Fibroblast of skin of right quadriceps (primary cell): ENCODE results near the gene DNAJB13.
"Not testable (repeated sequence)": the region's sequence is repeated elsewhere in the genome, so short reads cannot be mapped to it uniquely, and the experiment has no call there.

Source experiments
- DNase-seq: peaks from one replicate; pipeline ENCODE4 v3.0.0-alpha.2; 2013

The DNAJB13 gene

GRCh38 chr11:73950869-73951710 lies at the start of gene DNAJB13:
TSS of gene DNAJB13 (plus strand) at chr11:73951026. CDS start at chr11:73951070, 44 bp downstream.
- DNase-seq: peak; percentile 9

GRCh38 chr11:73902303-73902702 lies 48.5 kb upstream of the DNAJB13 start:
- DNase-seq: no peak

GRCh38 chr11:73907191-73907590 lies 43.6 kb upstream of the DNAJB13 start:
- DNase-seq: peak; percentile 28

- no peak for DNase-seq
Measured at GRCh38 chr11:73912026-73912425, 38.8 kb upstream of the DNAJB13 start.

DNA sequence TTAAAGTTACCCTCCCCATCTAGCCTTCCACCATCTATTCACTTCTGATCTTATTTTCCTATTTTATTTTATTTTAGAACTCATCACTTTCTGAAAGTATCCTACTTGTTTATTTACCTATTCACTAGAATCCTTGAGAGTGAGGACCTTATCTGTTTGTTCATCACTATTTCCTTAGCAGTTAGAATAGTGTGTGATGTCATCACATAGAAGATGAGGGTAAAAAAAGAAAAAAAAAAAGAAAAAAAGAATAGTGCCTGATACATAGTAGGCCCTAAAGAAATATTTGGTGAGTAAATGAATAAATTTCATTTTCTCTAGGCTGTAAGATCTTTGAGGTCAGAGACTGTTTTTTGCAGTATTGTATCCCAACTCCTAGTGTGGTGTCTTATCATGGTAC lies 37.4 kb upstream of the DNAJB13 start:
- no peak for DNase-seq

GRCh38 chr11:73914284-73914683 lies 36.5 kb upstream of the DNAJB13 start:
- DNase-seq: no peak

DNA sequence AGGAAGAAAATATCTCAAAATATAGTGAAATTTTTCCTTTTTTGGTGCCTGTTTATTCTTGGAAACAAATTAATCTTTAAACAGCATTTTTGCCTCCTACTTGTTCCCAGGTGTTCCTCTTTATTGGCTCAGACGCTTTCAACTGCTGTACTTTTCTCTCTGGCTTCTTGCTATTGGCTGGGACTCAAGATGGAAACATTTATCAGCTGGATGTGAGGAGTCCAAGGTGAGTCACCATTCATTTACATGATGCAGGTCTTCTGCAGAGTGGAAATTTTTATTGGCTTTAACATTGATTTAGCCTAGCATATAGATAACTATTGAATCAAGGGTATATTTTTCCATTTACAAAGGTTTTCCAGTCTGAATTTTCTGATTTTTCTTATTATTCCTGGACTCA lies 34.4 kb upstream of the DNAJB13 start:
- no peak for DNase-seq

GRCh38 chr11:73921180-73921579 lies 29.6 kb upstream of the DNAJB13 start:
- no peak for DNase-seq

DNA sequence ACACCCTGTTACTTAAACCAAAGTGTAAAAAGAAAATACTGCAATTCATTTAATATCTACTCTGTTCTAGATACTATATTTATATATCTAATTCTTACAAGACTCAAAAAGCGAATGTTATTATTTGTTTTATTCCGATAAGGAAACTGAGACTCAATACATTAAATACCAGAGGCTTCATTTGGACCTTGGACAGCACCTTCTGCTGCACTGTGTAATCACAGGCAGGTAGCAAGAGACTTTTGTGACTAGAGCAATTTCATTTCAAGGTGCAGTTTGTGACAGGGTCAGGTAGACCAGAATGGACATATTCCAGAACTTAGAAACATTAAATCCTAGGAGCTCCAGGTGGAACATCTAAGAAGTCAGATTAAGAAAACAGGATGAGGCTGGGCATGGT lies 21.4 kb upstream of the DNAJB13 start:
- no peak for DNase-seq

DNA sequence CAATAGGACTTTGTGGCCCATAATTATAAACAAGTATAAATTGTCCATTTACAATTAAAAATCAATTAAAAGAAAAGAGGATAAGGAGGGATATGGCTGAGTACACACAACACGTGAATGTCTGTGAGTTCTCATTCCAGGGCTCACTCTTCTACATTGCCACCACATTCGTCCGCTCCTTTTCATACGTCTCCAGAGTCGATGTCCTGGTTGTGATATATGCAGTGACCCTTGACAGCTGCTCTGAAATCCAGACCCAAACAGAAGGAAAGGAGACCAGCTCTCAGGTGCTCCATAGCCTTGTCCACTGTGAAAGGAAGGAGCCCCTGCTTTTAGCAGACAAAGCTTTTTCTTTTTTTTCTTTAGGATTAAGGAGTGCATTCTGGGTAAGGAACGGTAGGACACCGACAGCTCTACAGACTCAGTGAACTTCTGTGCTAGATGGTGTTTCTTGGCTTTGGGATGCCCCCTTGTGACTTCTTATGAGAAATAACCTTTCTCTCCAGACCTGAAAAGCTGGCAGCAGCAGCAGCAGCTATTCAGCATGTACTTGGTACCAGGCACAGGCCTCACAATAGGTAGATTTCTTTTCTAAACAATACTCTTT lies 19.7 kb upstream of the DNAJB13 start:
- DNase-seq: peak; percentile 64

DNA sequence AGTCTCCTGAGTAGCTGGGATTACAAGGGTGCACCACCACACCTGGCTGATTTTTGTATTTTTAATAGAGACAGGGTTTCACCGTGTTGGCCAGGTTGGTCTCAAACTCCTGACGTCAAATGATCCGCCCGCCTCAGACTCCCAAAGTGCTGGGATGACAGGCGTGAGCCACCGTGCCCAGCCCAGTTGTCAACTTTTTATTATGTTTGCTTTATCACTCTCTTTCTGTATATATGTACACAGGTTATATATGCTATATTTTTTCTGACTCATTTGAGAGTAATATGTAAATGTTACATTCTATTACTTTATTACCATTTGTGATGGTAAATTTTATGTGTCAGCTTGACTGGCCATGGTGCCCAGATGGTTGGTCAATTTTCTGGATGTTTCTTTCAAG lies 18.9 kb upstream of the DNAJB13 start:
- DNase-seq: no peak

- DNase-seq: no peak
Measured at GRCh38 chr11:73932781-73933180, 18.0 kb upstream of the DNAJB13 start.

DNA sequence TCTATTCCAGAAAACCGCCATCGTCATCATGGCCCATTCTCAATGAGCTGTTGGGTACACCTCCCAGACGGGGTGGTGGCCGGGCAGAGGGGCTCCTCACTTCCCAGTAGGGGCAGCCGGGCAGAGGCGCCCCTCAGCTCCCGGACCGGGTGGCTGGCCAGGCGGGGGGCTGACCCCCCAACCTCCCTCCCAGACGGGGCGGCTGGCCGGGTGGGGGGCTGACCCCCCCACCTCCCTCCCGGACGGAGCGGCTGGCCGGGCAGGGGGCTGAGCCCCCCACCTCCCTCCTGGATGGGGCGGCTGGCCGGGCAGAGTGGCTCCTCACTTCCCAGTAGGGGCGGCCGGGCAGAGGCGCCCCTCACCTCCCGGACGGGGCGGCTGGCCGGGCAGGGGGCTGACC lies 14.8 kb upstream of the DNAJB13 start:
- not testable (repeated sequence) for DNase-seq

DNA sequence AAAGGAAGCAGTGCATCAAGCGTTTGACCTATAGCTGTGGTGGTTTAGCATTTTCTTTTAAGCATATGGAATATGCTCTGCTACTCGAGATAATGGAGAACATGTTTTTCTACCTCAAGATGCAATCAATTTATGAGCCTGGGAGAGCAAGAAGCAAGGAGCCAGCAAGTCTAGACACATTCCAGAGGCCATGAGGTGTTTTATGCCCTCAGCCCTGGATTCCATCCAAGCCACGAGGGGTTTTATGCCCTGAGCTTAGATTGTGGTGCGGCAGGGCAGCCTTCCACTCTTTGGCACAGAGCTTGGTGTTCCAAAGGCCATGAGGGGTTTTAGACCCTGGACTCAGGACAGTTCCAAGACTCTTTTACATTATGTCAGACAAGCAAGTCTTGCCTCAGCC lies 11.7 kb upstream of the DNAJB13 start:
- DNase-seq: peak; percentile 36

DNA sequence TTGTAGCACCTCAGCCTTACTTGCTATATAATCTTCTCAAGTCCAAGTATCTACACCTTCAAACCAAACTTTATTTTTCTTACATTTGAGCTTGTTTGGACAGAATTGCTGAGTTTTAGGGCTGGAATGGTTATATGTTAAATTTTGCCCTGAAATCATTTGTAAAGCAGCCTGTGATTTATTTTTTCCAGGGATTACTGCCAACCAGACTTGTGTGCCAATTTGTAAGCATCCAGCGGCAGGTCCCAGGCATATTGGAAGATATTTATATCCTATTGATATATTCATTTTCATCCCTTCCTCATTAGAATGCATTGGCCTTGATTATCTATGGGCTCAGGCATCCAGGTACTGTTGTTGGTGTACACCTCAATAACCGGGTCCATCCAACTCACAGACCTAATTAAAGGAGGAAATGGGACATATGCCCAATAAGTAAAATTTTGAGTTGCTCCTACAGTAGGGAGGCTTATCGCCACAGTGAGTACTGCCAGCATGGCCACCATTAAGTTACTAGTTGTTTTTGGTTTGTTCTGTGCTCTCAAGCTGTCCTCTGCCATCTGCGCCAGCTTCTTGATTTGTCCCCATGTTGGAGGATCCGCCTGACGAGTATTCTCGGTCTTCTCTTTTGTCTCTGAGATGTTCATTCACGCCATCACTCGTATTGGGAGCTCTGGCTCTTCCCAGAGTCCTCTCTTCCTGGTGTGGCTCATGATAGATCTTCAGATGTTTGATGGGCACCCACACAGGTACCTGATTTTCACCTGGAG lies 9.8 kb upstream of the DNAJB13 start:
- DNase-seq: no peak

- DNase-seq: no peak
Measured at GRCh38 chr11:73942010-73942409, 8.8 kb upstream of the DNAJB13 start.

DNA sequence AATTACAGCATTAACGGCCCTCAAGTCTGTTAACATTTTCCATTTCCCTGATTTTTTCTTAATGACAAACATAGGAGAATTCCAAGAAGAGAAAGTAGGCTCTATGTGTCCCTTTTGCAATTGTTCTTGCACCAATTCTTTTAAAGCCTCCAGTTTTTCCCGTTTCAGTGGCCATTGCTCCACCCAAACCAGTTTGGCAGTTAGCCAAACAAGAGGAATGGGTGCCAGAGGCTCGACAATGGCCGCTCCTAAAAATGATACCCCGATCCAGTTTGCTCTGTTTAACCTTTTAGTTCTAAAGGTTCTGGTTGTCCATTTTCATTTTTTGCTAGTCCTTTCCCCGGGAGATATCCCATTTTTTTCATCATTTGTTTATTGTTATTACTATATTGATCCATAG lies 6.7 kb upstream of the DNAJB13 start:
- DNase-seq: no peak

DNA sequence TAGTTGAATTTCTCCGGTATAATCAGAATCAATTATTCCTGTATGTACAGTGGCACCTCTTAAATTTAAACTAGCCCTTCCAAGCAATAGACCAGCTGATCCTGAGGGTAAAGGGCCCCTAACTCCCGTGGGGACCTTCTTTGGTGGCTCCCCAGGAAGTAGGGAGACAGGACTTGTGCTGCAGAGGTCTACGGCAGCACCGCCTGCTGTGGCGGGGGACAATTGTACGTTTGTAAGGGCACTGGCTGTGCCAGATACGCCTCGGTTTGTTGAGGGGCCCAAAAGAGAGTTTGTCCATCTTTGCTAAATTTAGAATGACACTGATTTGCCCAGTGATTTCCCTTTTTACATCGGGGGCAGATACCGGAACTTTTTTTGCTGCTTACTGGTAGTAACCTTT lies 5.9 kb upstream of the DNAJB13 start:
- no peak for DNase-seq

DNA sequence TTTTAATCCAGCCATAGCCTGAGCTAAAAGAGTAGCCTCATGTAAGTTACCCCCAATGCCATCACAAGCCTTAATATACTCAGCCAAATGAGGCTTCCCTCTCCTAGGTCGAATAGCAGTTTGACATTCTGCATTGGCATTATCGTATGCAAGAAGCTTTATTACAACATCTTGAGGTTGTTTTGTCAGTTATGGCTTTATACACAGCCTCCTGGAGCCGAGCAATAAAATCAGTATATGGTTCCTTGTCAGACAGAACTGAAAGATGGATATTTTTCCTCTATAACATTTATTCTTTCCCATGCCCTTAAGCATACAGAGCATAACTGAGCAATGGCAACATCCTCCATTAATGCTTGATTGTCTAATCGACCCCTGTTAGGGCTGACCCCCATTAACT lies 5.4 kb upstream of the DNAJB13 start:
- no peak for DNase-seq

DNA sequence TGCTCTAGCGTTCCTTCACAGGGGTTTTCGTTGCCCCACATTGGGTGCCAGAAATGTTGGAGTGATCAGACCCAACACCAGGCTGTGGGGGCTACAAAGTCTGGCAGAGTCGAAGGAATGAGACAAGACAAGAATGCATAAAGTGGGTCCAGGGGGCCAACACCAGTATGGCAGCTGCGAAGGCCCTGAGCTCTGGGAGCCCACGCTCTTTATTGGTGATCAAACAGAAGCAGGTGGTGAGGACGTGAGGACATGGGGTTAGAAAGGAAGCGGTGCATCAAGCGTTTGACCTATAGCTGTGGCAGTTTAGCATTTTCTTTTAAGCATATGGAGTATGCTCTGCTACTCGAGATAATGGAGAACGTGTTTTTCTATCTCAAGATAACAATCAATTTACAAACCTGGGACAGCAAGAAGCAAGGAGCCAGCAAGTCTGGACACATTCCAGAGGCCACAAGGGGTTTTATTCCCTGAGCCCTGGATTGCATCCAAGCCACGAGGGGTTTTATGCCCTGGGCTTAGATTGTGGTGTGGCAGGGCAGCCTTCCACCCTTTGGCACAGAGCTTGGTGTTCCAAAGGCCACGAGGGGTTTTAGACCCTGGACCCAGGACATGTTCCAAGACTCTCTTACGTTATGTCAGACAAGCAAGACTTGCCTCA lies 3.9 kb upstream of the DNAJB13 start:
- no peak for DNase-seq

DNA sequence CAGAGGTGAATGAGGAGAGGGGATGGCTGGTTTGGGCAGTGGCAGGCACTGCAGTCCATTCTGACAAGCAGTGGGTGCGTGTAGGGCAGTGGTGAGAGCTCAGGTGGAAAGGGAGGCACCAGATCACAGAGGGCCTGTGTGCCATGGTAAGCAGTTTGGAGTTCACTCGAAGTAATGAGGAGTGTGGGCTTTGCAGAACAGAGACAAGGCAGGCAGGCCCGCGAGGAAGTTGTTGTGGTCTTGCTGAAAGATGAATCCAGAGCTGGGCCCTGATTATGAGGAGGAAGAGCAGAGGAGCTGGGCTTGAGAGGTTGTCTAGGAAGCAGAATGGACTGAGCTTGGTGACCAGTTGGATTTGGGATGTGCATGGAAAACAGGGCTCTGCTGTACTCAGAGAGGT lies 1.6 kb upstream of the DNAJB13 start:
- DNase-seq: no peak

GRCh38 chr11:73949912-73950311 lies 914 bp upstream of the DNAJB13 start:
- no peak for DNase-seq

GRCh38 chr11:73951797-73952196 lies 971 bp downstream of the DNAJB13 start:
- DNase-seq: no peak
